Tongue (tissue), 2 donors: Measurements from ENCODE around the gene OR52K2. TPM values are rescaled to one million over a fixed set of nuclear protein-coding genes. Genes with fewer than 3 reads are reported as not detected.
"Not testable (repeated sequence)": the region's sequence is repeated elsewhere in the genome, so short reads cannot be mapped to it uniquely, and the experiment has no call there.

Experiments
- DNase-seq: peaks from one replicate; pipeline ENCODE4 v3.0.0-alpha.2; 2015
- total RNA-seq: library from RNA; depleted of rRNA; stranded (reverse); fragments of >200 nt; gene quantifications from one replicate; pipeline ENCODE4 v1.2.3, GENCODE V29; 2014

The OR52K2 gene
- total RNA-seq, 1 donor from 2014 or later = not detected

DNA sequence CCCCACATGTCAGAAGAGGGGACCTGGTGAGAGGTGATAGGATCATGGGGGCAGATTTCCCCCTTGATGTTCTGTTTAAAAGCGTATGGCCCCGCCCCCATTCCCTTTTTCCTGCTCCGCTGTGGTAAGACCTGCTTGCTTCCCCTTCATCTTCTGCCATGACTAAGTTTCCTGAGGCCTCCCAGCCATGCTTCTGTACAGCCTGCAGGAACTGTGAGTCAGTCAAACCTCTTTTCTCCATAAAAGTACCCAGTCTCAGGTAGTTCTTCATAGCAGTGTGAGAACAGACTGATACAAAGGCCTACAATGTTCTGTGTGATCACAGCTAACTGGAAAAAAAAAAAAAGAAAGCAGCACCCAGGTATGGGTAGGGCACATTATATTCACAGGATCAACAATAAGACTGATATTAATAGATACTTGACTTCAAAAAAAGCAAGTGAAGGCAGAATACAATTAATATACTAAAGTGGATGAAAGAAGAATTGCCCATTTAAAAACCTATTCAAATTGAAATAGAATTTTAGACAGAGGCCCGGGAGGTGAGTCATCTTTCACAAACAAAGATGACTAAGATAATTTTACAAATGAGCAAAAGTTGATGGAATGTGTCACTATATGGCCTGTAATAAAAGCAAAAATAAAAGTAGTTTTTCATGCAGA lies 31.6 kb downstream of the OR52K2 start:
- DNase-seq = no peak

- no peak for DNase-seq
These were observed 32.1 kb downstream of the OR52K2 start for GRCh38 chr11:4481240-4481582.

DNA sequence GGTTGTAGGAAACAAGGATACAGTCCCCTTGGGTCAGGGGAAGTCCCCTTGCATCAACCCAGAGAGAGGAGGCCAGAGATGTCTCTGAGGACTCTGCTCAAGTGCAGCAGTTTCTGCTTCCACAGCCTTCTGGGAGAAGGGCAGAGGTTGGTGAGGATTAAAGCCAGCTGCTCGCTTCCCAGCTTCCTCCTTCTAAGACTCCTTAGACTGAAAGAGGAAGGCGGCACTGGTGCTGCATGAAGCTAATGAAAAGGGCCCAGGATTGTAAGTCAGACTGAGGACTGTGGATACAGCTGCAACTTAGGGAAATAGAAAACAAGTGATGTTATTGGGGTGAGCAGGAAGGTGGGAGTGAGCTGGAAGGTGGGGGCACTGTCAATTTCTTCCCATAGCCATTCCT lies 33.4 kb downstream of the OR52K2 start, which contains the start of gene OR52K1:
Gene OR52K1 (plus strand): TSS at position 202 of the 400 bp plus-strand sequence. CDS start 6,255 bp downstream, outside the sequence.
- no peak for DNase-seq

- no peak for DNase-seq
These were observed 35.2 kb downstream of the OR52K2 start for GRCh38 chr11:4484310-4484709.

DNA sequence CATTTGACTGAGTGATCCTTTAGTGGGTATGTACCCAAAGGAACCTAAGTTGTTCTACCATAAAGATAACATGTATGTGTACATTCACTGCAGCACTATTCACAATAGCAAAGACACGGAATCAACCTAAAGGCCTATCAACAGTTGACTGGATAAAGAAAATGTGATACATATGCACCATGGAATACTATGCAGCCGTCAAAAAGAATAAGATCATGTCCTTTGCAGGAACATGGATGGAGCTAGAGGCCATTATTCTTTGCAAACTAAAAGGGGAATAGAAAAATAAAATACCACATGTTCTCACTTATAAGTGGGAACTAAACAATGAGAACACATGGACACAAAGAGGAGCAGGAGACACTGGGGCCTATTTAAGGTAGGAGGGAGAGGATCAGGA lies 42.3 kb downstream of the OR52K2 start:
- DNase-seq = not testable (repeated sequence)

- no peak for DNase-seq
These were observed 42.9 kb downstream of the OR52K2 start for GRCh38 chr11:4491878-4492606.

GRCh38 chr11:4493480-4493818 lies 44.4 kb downstream of the OR52K2 start:
- DNase-seq = no peak

GRCh38 chr11:4495487-4495886 lies 46.4 kb downstream of the OR52K2 start:
- DNase-seq = no peak

- no peak for DNase-seq
These were observed 46.9 kb downstream of the OR52K2 start for GRCh38 chr11:4495986-4496385.

GRCh38 chr11:4496557-4497248 lies 47.6 kb downstream of the OR52K2 start:
- peak; percentile 5 for DNase-seq

Other genes with a start within 250 kb of the OR52K2 start
- gene OR52B4, start 80.9 kb upstream of the OR52K2 start, total RNA-seq = not detected
- gene TRIM21, start 55.6 kb upstream of the OR52K2 start, total RNA-seq = 5.6 TPM
- not detected for gene OR52K1, start 33.4 kb downstream of the OR52K2 start, total RNA-seq
- gene OR52M1, start 95.9 kb downstream of the OR52K2 start, total RNA-seq = not detected
- gene OR52I2, start 132.4 kb downstream of the OR52K2 start, total RNA-seq = not detected
- not detected for gene OR52I1, start 144.7 kb downstream of the OR52K2 start, total RNA-seq
- 6.7 TPM for gene TRIM68, start 158.9 kb downstream of the OR52K2 start, total RNA-seq
- not detected for gene OR51D1, start 188.2 kb downstream of the OR52K2 start, total RNA-seq
- gene OR51E1, start 194.7 kb downstream of the OR52K2 start, total RNA-seq = 1.9 TPM
- not detected for gene OR51E2, start 248.6 kb downstream of the OR52K2 start, total RNA-seq